GM21360 (cell line): ENCODE data around the gene MGLL.

ENCODE experiments used
- ATAC-seq: cut with Tn5 transposase; IDR thresholded peaks from one replicate; pipeline ENCODE4 v1.9.1; 2021; ENCODE audit warnings: mild to moderate bottlenecking, moderate library complexity; ENCODE audit not compliant: unreplicated experiment

Gene MGLL

DNA sequence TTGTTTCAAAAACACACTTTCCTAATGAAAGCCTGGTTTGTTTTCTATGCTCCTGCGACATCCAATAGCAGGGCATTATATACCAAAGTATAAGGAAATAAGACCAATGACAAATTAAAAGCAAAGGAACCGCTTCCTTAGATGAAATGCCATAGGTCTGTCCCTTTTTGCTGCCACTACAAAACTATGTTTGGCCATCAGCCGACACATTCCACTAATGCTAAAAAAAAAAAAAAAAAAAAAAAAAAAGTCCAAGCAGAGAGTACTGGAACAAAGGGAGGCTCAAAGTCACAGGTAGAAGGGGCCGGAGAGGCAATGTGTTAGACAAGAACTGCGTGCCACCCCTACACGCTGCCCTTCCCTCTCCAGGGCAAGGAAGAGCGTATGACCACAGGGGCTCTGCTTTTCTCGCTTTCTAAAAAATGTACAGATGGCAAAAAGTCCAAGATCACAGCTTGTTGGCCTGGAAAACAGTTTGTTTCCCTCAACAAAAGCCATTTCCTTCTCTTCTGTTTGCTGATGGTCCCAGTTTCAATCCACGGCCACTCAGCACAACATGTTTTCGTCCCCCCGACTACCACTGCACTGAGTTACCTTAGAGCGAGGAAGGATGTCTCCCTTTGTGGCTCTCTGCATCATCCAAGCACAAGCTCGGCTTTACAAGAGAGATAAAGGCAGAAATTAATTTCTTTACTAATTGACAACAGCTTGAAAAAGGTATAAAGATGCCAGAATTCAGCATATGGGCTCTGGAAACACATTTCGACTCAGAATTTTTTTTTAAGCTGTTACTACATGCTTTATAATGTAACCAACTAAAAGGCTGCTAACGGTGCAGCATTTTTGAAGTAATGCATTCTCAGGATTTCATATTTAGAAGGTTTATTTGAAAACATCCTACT, 78.7 kb downstream of the MGLL start:
- no peak for ATAC-seq

DNA sequence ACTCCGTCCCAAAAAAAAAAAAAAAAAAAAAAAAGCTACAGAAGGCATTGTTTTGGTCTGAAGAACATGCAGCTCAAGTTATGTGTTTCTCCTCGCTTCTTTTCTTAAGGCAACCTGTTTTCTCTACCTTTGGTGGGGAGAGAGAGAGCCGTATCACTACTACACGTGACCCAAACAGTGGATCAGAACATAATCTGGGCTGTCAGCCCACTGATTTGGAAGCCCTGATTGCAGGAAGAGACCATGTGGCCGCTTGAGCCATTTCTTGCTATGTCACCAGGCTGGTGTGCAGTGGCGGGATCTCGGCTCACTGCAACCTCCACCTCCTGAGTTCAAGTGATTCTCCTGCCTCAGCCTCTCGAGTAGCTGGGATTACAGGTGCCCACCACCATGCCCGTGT, 79.7 kb downstream of the MGLL start:
- ATAC-seq, result no peak

DNA sequence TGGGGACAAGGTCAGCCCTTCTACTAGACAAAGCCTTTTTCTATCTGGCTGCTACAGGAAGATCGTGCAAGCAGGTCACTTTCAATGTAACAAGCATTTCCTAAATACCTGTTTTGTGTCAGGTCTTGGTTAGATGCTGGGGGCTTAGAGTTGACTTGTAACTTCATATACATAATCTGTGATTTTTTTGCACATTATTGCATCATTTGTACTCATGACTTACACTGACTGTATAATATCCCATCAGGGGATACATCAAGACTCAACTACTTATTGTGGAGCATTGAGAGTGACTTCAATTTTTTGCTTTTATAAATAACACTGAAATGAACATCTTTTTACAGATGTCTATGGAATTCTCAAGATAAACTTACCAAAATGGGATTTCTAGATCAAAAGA, 80.6 kb downstream of the MGLL start:
- ATAC-seq, result no peak

DNA sequence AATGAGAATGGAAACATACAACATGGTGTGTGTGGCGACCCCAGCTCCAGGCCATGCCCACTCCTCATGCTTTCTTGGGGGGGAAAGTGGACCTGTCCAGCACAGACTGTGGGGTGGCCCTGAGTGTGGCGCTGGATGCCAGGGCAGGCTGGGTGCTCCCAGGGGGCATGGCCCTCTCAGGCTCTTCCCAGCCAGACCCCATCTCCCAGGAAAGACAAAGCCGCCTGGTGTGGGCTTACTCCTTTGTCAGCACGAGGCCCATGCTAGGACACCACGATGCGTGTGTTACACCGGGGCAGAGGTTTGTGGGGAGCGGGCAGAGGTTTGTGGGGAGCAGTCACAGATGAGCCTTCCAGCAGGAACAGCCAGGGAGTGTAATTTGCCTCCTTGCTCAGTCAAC, 81.1 kb downstream of the MGLL start:
- no peak for ATAC-seq

DNA sequence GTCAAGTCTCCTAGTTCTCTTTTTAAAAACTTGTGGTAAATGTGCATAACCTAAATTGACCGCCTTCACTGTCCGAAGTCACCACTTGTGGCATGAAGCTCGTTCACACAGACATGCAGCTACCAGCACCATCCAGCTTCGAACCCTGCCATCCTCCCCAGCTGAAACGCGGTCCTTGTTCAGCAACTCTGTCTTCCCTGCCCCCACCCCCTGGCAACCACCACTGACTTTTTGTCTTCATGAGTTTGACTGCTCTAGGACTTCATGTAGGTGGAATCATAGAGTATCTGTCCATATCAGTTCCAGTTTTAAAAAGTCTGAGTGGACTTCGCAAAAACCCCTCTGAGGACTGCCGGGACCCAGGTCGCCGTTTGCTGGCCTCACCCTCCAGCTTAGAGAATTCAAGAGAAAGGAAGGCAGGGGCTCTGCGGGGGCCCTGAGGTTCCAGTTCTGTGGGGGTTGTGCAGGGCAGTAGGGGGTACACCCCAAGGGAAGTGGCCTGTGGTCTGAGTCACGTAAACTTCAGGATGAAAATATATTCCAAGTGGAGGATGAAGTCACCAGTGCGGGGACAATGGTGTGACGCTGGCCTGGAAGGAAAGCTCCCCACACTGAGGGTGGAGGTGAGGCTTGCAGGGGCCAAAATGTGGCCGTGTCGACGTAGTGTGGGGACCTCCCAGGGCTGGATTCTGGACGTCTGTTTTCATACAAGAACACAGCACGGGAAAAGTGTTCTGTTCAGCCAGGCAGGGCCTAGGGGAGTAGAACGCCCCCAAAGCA, 82.0 kb downstream of the MGLL start:
- no peak for ATAC-seq

DNA sequence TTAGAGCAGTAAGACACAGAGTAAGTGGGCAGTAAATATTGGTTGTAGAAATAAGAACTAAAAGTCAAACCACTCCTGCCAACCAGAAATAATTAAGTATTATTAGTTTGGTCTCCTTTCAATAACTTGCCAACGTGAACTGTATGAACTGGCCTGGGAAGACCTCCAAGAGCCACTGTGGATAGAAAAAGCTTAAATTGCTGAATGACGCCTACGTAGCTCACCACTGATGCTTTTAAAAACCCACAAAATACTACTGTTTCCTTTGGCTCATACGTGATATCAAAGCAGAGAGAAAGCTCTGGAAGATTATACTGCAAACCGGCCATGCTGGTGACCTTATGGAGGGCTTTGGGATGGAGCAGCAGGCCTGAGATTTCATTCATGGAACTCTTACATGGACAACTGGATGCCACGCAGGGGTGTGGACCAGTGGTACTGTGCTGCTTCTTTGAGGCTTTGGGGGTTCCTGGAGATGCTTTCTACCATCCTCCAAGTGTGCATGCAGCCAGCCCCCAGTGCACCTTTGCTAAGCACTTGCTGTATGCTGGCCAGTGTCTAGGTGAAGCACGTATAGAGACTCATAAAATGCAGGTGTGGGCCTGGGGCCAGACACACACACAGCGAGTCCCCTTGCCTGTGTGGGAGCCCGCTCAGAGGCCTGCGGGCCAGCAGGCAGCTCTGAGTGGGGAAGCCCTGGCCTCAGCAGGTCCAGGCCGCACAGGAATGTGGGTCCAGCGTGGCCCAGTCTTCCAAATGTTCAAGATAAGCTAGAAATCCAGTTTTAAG, 82.8 kb downstream of the MGLL start:
- ATAC-seq, result no peak

DNA sequence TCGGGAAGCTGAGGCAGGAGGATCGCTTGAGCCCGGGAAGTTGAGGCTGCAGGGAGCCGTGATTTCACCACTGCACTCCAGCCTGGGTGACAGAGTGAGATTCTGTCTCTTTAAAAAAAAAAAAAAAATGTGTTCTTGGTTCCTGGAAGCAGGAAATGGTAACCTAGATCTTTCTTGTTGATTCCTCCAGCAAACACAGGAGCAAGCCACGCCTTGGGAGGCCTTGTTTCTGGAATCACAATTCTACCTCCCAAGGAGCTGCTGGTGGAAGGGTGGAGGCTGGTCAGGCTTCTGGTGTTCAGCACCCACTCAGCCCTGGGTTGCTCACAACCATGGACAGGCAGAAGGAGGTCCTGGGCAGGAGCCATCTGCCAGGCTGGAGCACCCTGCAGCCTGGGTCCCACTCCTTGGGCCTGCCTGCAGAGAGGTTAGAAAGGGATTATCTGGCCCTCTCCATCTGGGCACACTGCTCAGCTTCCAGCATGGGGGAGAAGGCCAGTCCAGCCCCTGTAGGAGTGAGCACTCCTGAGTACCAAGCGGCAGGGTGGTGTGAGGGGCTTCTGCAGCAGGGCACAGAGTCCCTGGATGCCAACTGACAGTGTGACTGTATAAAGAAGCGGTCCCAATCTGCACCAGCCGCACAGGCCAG, 84.0 kb downstream of the MGLL start:
- no peak for ATAC-seq

DNA sequence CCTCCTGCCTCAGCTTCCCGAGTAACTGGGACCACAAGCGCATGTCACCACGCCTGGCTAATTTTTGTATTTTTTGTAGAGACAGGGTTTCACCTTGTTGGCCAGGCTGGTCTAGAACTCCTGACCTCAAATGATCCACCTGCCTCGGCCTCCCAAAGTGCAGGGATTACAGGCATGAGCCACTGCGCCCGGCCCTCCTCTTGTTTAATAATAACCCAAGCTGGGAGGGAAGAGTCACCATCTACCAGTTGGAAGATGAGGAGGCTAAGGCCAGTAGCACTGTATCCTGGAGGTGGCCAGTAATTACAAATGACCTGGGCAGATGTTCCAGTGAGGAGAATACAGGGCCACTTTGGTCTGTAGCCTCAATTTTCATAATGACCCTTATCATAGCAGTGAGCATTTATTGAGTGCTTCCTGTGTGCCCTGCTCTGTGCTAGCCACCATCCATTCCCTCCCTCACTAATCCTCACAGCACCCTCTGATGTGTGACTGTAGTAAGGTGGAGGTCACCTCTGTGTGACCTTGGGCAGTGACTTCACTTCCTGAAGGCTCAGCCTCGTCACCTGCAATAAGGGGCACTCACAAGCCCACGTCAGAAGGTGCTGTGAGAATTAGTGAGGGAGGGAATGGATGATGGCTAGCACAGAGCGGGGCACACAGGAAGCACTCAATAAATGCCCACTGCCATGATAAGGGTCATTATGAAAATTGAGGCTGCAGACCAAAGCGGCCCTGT, 85.3 kb downstream of the MGLL start:
- ATAC-seq, result no peak

DNA sequence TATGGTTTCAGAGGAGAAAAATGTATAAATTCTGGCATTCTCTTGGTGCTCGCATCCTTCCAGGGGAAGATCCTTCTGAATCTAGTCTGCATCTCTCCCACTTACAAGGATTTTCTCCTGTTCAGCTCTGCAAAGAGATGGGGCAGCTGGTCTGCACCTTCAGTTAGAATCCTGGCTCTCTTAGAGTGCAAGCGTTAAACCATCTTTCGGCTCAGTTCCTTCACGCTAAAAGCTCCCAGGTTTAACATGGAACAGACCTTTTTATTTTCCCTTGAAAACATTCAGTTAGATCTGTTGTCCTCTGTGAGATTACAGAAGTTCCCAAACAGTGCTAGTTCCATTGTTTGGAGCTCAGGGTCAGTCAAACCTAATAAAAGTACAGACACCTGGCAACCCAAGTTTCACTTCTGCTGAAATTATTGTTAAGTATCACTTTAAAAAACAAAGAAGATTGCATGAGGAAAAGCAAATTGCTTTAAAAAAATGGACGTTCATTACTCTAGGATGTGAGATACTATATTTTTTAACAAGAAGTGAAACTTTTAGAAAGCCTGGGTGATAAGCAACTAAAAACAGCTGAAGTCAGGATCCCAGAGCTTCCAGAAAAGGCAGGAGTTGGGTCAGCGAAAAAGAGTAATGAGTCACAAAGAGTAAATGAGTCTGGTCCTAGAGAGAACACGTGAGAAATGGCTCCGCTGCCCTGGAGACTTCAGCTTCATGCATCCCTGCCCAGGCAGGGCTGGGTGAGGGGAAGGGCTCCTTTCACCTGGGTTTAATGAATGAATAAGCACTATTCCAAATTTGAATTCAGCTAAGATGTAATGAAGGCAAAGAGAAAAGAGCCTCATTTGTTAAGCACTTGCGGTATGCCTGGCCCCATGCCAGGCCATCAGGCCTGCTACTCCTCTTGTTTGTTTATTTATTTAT, 86.3 kb downstream of the MGLL start:
- peak; percentile 59 for ATAC-seq

DNA sequence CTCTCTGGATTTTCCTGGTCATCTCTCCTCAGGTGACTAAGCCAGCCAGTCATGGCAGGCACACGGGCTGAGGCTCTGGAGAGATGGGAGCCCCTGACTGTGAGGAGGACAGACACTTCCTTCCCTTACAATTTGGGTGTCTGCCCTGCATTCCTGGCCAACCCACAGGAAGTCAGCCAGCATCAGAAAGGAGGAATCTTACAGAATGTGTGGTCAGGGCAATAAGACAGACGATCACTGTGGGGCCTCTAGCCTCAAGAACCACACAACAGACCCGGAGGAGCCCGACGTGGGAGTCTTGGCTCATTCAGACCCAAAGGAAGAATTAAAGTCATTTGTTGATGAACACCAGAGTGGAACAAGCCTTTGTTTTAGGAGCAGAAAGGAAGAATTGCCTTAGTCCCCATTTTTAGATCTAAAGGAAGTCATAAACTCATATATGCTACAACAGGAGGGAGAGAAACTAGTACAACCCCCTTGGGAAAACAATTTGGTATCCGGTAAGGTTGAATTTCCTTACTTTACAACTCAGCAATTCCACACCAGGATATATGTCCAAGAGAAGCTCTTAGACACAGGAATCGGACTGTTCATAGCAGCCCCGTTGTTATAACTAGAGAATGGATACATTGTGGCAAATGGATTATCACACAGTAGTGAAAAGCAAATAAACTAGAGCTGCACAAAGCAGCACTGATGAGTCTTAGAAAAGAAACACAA, 87.4 kb downstream of the MGLL start:
- no peak for ATAC-seq

DNA sequence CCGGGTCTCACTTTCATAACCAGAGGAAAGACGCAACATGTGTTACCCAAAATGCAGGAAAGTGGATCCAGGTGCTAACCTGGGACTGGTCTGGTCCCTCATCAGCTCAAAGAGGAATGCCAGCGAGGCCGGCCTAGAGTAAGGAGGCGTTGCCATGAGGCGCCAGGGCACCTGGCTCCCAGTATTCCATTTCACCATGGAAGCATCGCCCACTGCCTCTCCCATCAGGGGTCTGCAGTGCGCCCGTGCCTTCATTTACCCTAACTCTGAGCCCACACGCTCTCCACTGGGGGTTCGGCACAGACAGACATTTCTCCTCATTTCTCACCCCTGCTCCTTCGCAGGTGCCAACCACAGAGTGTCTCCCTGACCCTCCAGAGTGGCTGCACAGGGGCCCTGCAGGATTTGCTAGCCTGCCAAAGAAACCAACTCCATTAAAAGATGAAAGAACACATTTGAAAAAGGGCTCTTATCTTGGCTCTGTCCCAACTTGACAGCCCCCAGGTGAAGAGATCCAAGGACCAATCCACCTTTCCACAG, 88.1 kb downstream of the MGLL start:
- no peak for ATAC-seq

DNA sequence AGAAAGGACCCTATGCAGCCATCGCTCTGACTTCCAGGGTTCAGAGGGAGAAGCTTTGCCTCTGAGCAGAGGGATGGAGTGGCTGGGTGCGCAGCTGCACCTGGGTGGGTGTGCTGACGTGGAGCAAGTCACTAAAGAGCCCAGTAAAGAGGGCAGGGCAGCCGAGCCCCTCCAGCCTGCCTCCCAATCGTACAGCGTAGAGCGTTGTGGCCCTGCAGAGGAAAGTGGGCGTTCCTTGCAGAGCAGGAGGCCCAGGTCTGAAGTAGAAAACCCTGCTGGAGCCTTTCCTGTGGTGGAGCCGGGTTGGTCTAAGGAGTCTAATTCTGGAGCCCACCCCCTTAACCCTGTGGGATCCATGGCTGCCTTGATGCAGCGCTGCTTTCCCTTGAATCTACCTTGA, 88.5 kb downstream of the MGLL start:
- ATAC-seq, result no peak

DNA sequence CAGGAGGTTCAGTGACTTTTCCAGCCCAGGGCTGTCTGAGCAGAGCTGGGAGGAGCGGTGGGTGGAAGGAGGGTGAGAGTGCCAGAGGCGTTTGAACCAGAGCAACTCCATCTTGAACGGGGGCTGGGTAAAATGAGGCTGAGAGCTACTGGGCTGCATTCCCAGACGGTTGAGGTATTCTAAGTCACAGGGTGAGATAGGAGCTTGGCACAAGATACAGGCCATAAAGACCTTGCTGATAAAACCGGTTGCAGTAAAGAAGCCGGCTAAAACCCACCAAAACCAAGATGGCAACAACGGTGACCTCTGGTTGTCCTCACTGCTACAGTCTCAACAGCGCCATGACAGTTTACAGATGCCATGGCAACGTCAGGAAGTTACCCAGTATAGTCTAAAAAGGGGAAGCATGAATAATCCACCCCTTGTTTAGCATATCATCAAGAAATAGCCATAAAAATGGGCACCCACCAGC, 89.4 kb downstream of the MGLL start:
- no peak for ATAC-seq

DNA sequence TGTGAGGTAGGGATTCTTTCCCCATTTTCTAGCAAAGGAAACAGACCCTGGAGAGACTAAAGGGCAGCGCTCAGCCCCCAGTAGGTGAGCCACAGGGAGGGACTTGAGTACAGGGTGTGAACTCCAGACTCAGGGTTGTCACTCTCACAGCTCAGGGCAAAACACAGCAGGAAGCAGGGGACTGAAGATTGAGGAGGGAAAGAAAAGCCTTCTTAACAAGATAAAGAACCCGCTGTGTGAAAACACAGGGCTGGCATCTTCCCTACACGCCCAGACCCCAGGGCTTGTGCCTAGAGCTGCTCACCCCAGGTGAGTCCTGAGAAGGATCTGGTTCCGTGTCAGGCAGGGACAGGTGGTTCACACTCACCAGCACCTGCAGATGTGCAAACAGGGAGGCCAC, 90.0 kb downstream of the MGLL start:
- no peak for ATAC-seq

DNA sequence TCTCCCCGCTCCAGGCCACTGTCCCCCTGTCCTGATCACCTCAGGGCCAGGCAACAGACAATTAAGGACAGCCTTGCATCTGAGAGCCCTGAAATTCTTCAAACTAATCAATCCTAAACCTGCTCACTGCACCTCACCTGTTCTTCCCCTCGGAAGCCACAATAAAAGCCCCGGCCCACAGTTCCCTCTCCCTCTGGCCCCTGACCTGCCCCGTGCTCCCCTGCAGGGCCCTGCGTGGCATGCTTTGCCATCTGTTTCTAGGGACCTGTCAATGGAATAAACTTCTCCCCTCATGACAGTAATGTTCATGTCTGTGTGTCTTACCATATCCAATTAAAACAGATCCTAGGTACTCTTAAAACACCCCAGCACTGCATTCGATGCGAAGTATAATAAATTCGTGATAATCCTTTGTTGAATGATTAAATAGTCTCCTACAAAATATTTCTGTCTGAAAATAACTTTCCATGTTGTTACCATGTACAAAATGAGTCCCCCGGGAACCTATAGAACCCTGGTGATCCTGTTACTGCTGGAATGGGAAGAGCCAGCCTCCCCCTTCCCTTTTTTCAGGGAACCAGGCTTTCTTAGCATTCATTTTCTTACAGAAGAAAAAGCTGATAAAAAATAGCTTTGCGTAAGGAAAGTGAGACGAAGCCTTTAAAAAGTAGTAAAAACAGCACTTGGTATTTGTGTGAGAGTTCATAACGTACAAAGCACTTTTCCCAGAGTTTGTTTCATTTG, 90.6 kb downstream of the MGLL start:
- ATAC-seq, result no peak

DNA sequence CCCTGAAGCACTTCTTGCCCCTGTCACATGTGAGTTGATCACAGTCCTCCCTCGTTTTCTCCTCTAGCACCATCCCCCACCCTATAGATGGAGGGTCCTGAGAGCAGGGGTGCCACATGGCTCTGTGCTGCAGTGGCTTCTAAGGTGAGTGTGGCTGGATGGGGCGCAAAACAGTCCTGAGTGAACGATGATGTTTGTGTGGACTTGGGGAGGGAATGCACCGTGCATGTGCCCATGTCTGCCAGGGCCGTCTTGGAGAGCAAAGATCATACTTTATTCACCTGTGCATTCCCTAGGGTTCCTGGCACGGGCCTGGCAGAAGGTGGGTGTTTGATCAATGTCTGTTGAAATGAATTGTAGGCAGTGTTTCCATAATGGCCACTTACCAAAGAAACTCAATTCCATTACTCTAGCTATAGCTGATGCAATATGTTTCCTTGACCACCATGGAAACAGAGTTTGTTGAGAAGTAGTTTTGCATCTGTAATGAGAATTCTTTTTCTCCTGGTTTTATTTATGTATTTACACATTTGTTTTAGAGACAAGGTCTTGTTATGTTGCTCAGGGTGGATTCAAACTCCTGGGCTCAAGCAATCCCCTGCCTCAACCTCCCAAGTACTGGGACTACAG, 91.5 kb downstream of the MGLL start:
- ATAC-seq, result no peak

DNA sequence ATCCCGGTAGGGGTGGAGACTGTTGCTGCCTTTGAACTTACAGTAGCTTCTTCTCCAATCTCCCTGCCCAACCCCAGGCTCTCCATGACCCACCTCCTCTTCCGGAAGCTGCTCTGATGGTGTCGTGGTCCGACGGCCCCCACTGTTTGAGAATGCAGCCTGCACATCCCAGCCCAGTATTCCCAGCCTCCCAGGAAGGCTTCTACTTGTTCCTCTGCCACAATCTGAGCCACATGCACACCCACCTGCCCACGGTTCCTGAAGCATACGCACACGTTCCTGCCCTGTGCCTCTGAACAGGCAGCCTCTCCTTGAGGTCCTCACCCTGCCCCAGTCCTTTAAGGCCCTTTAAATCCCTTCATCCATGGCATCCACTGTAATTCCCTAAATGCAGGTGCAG, 92.1 kb downstream of the MGLL start:
- no peak for ATAC-seq
